Measurements from ENCODE around the gene CHD2.

GRCh38 chr15:92932946-92933649, 33.0 kb downstream of the CHD2 start:
- no peak for TF ChIP-seq CTCF (conservative IDR thresholded peaks at IDR 0.05)
- TF ChIP-seq EZH2 (IDR thresholded peaks at IDR 0.05; ENCODE audit: low read depth): no peak
